Measurements from ENCODE around the gene STX3. TPM values are rescaled to one million over a fixed set of nuclear protein-coding genes. Genes with fewer than 3 reads are reported as not detected.

Gene STX3
- total and polyA plus RNA-seq, 4 donors, result 10.1 to 15.5 (median 11.8) TPM

- Histone ChIP-seq H3K27me3 (ENCODE audit: control insufficient read depth, insufficient read depth, low read length) (peaks cover 18% of the 10 kb centered on the region), H3K27ac (ENCODE audit: low read depth, low read length) (no peak overlapping the region), H3K36me3 (ENCODE audit: control insufficient read depth, insufficient read depth, low read length) (no peaks in the 10 kb centered on the region), H3K4me3 (ENCODE audit: low read depth, low read length) (no peak overlapping the region), H3K4me1 (ENCODE audit: control insufficient read depth, insufficient read depth, low read length) (peaks cover 21% of the 10 kb centered on the region), H3K9me3 (ENCODE audit: control insufficient read depth, insufficient read depth, low read length) (no peaks in the 10 kb centered on the region)
- DNase-seq (ENCODE audit: low read depth in 4 of 6, low spot score in 6 of 6), result no peak
- 58% methylated on average over 2 of the region's 3 CpGs for WGBS (ENCODE audit: insufficient coverage)
These were observed 1.3 kb downstream of the STX3 start for GRCh38 chr11:59756558-59756840.

GRCh38 chr11:59756845-59757244 lies 1.7 kb downstream of the STX3 start:
- DNase-seq (ENCODE audit: low read depth in 4 of 6, low spot score in 6 of 6), result no peak
- WGBS (ENCODE audit: insufficient coverage), result 38% methylated on average over 4 of the region's 4 CpGs
- H3K4me1 ChIP-seq (ENCODE audit: control insufficient read depth, insufficient read depth, low read length), result peaks cover 21% of the 10 kb centered on the region
- no peaks in the 10 kb centered on the region for H3K9me3 ChIP-seq (ENCODE audit: control insufficient read depth, insufficient read depth, low read length)
- peaks cover 18% of the 10 kb centered on the region for H3K27me3 ChIP-seq (ENCODE audit: control insufficient read depth, insufficient read depth, low read length)
- H3K36me3 ChIP-seq (ENCODE audit: control insufficient read depth, insufficient read depth, low read length), result no peaks in the 10 kb centered on the region
- no peak overlapping the region for H3K4me3 ChIP-seq (ENCODE audit: low read depth, low read length)
- H3K27ac ChIP-seq (ENCODE audit: low read depth, low read length), result no peak overlapping the region

- Histone ChIP-seq H3K36me3 (ENCODE audit: control insufficient read depth, insufficient read depth, low read length) (no peaks in the 10 kb centered on the region), H3K27me3 (ENCODE audit: control insufficient read depth, insufficient read depth, low read length) (peaks cover 18% of the 10 kb centered on the region), H3K9me3 (ENCODE audit: control insufficient read depth, insufficient read depth, low read length) (no peaks in the 10 kb centered on the region), H3K27ac (ENCODE audit: low read depth, low read length) (no peak overlapping the region), H3K4me1 (ENCODE audit: control insufficient read depth, insufficient read depth, low read length) (peaks cover 21% of the 10 kb centered on the region), H3K4me3 (ENCODE audit: low read depth, low read length) (no peak overlapping the region)
- no peak for DNase-seq (ENCODE audit: low read depth in 4 of 6, low spot score in 6 of 6)
- WGBS (ENCODE audit: insufficient coverage), result 86% methylated on average over 3 of the region's 4 CpGs
These were observed 3.3 kb downstream of the STX3 start for GRCh38 chr11:59758401-59759037.

GRCh38 chr11:59759900-59760299 lies 4.7 kb downstream of the STX3 start:
- no CpG with 5 or more reads among the region's 4 CpGs for WGBS (ENCODE audit: insufficient coverage)
- Histone ChIP-seq H3K4me3 (ENCODE audit: low read depth, low read length) (no peak overlapping the region), H3K4me1 (ENCODE audit: control insufficient read depth, insufficient read depth, low read length) (peaks cover 9% of the 10 kb centered on the region), H3K27ac (ENCODE audit: low read depth, low read length) (no peak overlapping the region), H3K27me3 (ENCODE audit: control insufficient read depth, insufficient read depth, low read length) (peaks cover 12% of the 10 kb centered on the region), H3K9me3 (ENCODE audit: control insufficient read depth, insufficient read depth, low read length) (no peaks in the 10 kb centered on the region), H3K36me3 (ENCODE audit: control insufficient read depth, insufficient read depth, low read length) (no peaks in the 10 kb centered on the region)
- DNase-seq (ENCODE audit: low read depth in 4 of 6, low spot score in 6 of 6), result no peak

GRCh38 chr11:59760771-59761170 lies 5.6 kb downstream of the STX3 start:
- H3K4me1 ChIP-seq (ENCODE audit: control insufficient read depth, insufficient read depth, low read length), result peaks cover 2% of the 10 kb centered on the region

GRCh38 chr11:59761993-59762392 lies 6.8 kb downstream of the STX3 start:
- Histone ChIP-seq H3K27me3 (ENCODE audit: control insufficient read depth, insufficient read depth, low read length) (peaks cover 2% of the 10 kb centered on the region), H3K4me1 (ENCODE audit: control insufficient read depth, insufficient read depth, low read length) (no peaks in the 10 kb centered on the region), H3K27ac (ENCODE audit: low read depth, low read length) (no peak overlapping the region), H3K36me3 (ENCODE audit: control insufficient read depth, insufficient read depth, low read length) (no peaks in the 10 kb centered on the region), H3K4me3 (ENCODE audit: low read depth, low read length) (no peak overlapping the region), H3K9me3 (ENCODE audit: control insufficient read depth, insufficient read depth, low read length) (no peaks in the 10 kb centered on the region)
- no peak for DNase-seq (ENCODE audit: low read depth in 4 of 6, low spot score in 6 of 6)
- WGBS (ENCODE audit: insufficient coverage), result 70% methylated on average over 6 of the region's 6 CpGs

More at GRCh38 chr11:59760771-59761170, 5.6 kb downstream of the STX3 start:
- 88% methylated on average over 3 of the region's 4 CpGs for WGBS (ENCODE audit: insufficient coverage)
- Histone ChIP-seq H3K27me3 (ENCODE audit: control insufficient read depth, insufficient read depth, low read length) (peaks cover 5% of the 10 kb centered on the region), H3K36me3 (ENCODE audit: control insufficient read depth, insufficient read depth, low read length) (no peaks in the 10 kb centered on the region), H3K4me3 (ENCODE audit: low read depth, low read length) (no peak overlapping the region), H3K9me3 (ENCODE audit: control insufficient read depth, insufficient read depth, low read length) (no peaks in the 10 kb centered on the region), H3K27ac (ENCODE audit: low read depth, low read length) (no peak overlapping the region)
- DNase-seq (ENCODE audit: low read depth in 4 of 6, low spot score in 6 of 6), result no peak

GRCh38 chr11:59765068-59765735 lies 10.0 kb downstream of the STX3 start:
- Histone ChIP-seq H3K4me3 (ENCODE audit: low read depth, low read length) (no peak overlapping the region), H3K27me3 (ENCODE audit: control insufficient read depth, insufficient read depth, low read length) (peaks cover 2% of the 10 kb centered on the region), H3K4me1 (ENCODE audit: control insufficient read depth, insufficient read depth, low read length) (no peaks in the 10 kb centered on the region), H3K36me3 (ENCODE audit: control insufficient read depth, insufficient read depth, low read length) (no peaks in the 10 kb centered on the region), H3K9me3 (ENCODE audit: control insufficient read depth, insufficient read depth, low read length) (no peaks in the 10 kb centered on the region), H3K27ac (ENCODE audit: low read depth, low read length) (no peak overlapping the region)
- DNase-seq (ENCODE audit: low read depth in 4 of 6, low spot score in 6 of 6), result no peak
- 94% methylated on average over 3 of the region's 4 CpGs for WGBS (ENCODE audit: insufficient coverage)

GRCh38 chr11:59766542-59767224 lies 11.5 kb downstream of the STX3 start:
- WGBS (ENCODE audit: insufficient coverage), result 85% methylated on average over 3 of the region's 6 CpGs
- H3K36me3 ChIP-seq (ENCODE audit: control insufficient read depth, insufficient read depth, low read length), result no peaks in the 10 kb centered on the region

GRCh38 chr11:59767225-59767611 lies 12.0 kb downstream of the STX3 start:
- no peaks in the 10 kb centered on the region for H3K27me3 ChIP-seq (ENCODE audit: control insufficient read depth, insufficient read depth, low read length)
- DNase-seq (ENCODE audit: low read depth in 4 of 6, low spot score in 6 of 6), result no peak
- no peak overlapping the region for H3K4me3 ChIP-seq (ENCODE audit: low read depth, low read length)
- H3K4me1 ChIP-seq (ENCODE audit: control insufficient read depth, insufficient read depth, low read length), result no peaks in the 10 kb centered on the region
- H3K9me3 ChIP-seq (ENCODE audit: control insufficient read depth, insufficient read depth, low read length), result no peaks in the 10 kb centered on the region
- no peaks in the 10 kb centered on the region for H3K36me3 ChIP-seq (ENCODE audit: control insufficient read depth, insufficient read depth, low read length)
- H3K27ac ChIP-seq (ENCODE audit: low read depth, low read length), result no peak overlapping the region
- WGBS (ENCODE audit: insufficient coverage), result 86% methylated on average over 1 of the region's 1 CpG

More at GRCh38 chr11:59766542-59767224, 11.5 kb downstream of the STX3 start:
- no peaks in the 10 kb centered on the region for H3K4me1 ChIP-seq (ENCODE audit: control insufficient read depth, insufficient read depth, low read length)
- H3K27ac ChIP-seq (ENCODE audit: low read depth, low read length), result no peak overlapping the region
- no peak for DNase-seq (ENCODE audit: low read depth in 4 of 6, low spot score in 6 of 6)
- H3K4me3 ChIP-seq (ENCODE audit: low read depth, low read length), result no peak overlapping the region
- no peaks in the 10 kb centered on the region for H3K27me3 ChIP-seq (ENCODE audit: control insufficient read depth, insufficient read depth, low read length)
- no peaks in the 10 kb centered on the region for H3K9me3 ChIP-seq (ENCODE audit: control insufficient read depth, insufficient read depth, low read length)

- no peaks in the 10 kb centered on the region for H3K4me1 ChIP-seq (ENCODE audit: control insufficient read depth, insufficient read depth, low read length)
- no peaks in the 10 kb centered on the region for H3K36me3 ChIP-seq (ENCODE audit: control insufficient read depth, insufficient read depth, low read length)
- DNase-seq (ENCODE audit: low read depth in 4 of 6, low spot score in 6 of 6), result no peak
- no peaks in the 10 kb centered on the region for H3K27me3 ChIP-seq (ENCODE audit: control insufficient read depth, insufficient read depth, low read length)
- WGBS (ENCODE audit: insufficient coverage), result 91% methylated on average over 7 of the region's 7 CpGs
- H3K27ac ChIP-seq (ENCODE audit: low read depth, low read length), result no peak overlapping the region
- H3K9me3 ChIP-seq (ENCODE audit: control insufficient read depth, insufficient read depth, low read length), result no peaks in the 10 kb centered on the region
- H3K4me3 ChIP-seq (ENCODE audit: low read depth, low read length), result no peak overlapping the region
These were observed 13.9 kb downstream of the STX3 start for GRCh38 chr11:59769111-59769510.
